HFF-Myc (cell line): ENCODE results near the gene MRPL53.
"Not testable (repeated sequence)": the region's sequence is repeated elsewhere in the genome, so short reads cannot be mapped to it uniquely, and the experiment has no call there.

Experiments used
- DNase-seq: peaks from one replicate; pipeline ENCODE4 v3.0.0-alpha.2; 2011; ENCODE audit warnings: low read depth; ENCODE audit errors: extremely low read depth
- H3K4me3 ChIP-seq: replicated peaks from 2 replicates; pipeline ENCODE4 v1.5.1; 2011; ENCODE audit warnings: low read depth, mild to moderate bottlenecking, control low read depth, low read length
- CTCF ChIP-seq: IDR thresholded peaks from 2 replicates; pipeline ENCODE4 v1.5.1; 2012; ENCODE audit warnings: mild to moderate bottlenecking, low read depth, low read length, control low read depth; ENCODE audit errors: missing control alignments

Gene MRPL53

DNA sequence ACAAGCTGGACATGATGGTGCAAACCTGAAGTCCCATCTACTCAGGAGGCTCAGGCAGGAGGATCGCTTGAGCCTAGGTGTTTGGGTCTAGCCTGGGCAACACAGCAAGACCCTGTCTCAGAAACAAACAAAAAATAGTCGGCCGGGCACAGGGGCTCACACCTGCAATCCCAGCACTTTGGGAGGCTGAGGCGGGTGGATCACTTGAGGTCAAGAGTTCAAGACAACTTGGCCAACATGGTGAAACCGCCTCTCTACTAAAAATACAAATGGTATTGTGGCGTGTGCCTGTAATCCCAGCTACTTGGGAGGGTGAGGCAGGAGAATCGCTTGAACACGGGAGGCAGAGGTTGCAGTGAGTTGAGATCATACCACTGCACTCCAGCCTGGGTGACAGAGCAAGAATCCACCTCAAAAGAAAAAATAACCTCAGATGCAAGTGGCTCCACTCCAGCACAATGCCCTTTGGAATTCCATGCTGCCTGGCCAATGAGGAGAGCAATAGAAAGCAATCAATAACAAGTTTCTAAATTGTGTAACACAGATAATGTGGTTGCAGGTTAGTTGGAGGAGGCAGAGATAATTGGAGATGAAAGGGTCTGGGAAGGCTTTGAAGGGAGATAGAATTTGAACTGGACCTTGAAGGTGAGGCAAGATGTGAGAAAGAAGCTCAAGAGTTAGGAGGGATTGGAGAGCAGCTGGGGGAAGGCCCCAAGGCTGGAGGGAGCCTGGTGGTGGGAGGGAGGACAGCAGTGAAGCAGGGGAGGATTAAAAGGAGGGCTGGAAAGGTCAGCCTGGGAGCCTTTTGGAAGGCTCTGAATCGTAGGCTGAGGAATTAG, 16.4 kb upstream of the MRPL53 start:
- DNase-seq = no peak
- no peak for TF ChIP-seq CTCF
- no peak overlapping the region for H3K4me3 ChIP-seq

- no peak for DNase-seq
- no peak for TF ChIP-seq CTCF
- no peak overlapping the region for H3K4me3 ChIP-seq
Measured at GRCh38 chr2:74486141-74486540, 13.7 kb upstream of the MRPL53 start.

DNA sequence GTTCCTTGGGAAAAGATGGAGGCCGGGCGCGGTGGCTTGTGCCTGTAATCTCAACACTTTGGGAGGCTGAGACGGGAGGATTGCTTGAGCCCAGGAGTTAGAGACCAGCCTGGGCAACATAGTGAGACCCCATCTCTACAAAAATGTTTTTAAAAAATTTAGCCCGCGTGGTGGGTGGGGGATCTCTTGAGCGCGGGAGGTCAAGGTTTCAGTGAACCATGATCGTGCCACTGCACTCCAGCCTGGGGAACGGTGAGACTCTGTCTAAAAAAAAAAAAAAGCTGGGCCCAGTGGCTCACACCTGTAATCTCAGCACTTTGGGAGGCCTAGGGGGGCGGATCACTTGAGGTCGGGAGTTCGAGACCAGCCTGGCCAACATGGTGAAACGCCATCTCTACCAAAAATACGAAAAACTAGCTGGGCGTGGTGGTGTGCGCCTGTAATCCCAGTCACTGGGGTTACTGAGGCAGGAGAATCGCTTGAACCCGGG, 11.2 kb upstream of the MRPL53 start:
- H3K4me3 ChIP-seq = peak overlapping the region; percentile 82
- not testable (repeated sequence) for DNase-seq

GRCh38 chr2:74482801-74483674, 10.6 kb upstream of the MRPL53 start, which contains the start of the genes CCDC142 and TTC31:
Gene CCDC142, minus strand, starts transcription at chr2:74482998. Its CDS starts 161 bp downstream, at chr2:74482837.
Gene TTC31, plus strand, starts transcription at chr2:74483081. Its CDS starts 15 bp downstream, at chr2:74483096.
- TF ChIP-seq CTCF = peak; percentile 92
- H3K4me3 ChIP-seq = peak within 1 kb of the TSS; percentile 82
- DNase-seq = peak; percentile 88

GRCh38 chr2:74481961-74482800, 9.7 kb upstream of the MRPL53 start:
- no peak for DNase-seq
- TF ChIP-seq CTCF = no peak

DNA sequence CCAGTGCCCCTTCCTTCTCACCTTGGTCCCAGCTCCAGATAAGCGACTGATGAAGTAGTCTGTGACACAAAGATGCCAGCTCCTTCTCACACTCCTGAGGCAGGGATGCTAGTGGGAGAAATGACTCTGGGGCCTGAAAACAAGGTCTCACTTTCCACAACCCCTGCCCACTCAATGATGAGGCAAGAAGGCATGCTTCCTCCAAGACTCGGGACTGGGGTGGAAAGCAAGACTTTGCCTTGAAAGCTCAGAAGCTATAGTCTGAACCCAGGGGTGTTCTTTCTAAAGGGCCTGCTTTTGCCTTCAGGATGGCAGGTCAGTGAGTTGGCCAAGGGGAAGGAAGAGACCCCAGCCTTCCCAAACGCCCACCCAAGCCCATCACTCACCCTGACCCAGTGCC, 9.0 kb upstream of the MRPL53 start:
- TF ChIP-seq CTCF = no peak
- peak overlapping the region; percentile 82 for H3K4me3 ChIP-seq
- DNase-seq = no peak

More at GRCh38 chr2:74481961-74482800, 9.7 kb upstream of the MRPL53 start:
- H3K4me3 ChIP-seq = peak overlapping the region; percentile 82
